A549 (cell line): ENCODE measurements around the gene TYK2. TPM values are rescaled to one million over a fixed set of nuclear protein-coding genes. Genes with fewer than 3 reads are reported as not detected.
"Not testable (repeated sequence)": the region's sequence is repeated elsewhere in the genome, so short reads cannot be mapped to it uniquely, and the experiment has no call there.

ENCODE experiments used
- ATAC-seq, 2 experiments: fragments of 200-7000 bp in 1 of 2; fragments of >200 bp in 1 of 2; cut with Nextera tagmentation in 1 of 2; cut with Tn5 transposase in 1 of 2; 3 replicates each; pipeline versions ENCODE4 v1.8.0 to v1.9.1; 2018 to 2020; ENCODE audit warnings: mild to moderate bottlenecking in 1 of 2, moderate library complexity in 1 of 2
- CTCF ChIA-PET: fragments of 300-600 bp; sonication (Branson Sonifier 250); formaldehyde crosslinking; extraction: SDS; loops from one replicate; lab custom pipeline; 2021; ENCODE audit warnings: antibody characterized with exemption, inconsistent platforms; lab: Yijun Ruan, JAX
- POLR2A ChIA-PET: fragments of 350-600 bp; formaldehyde crosslinking; extraction: SDS; loops from one replicate; lab custom pipeline; 2021; ENCODE audit warnings: antibody characterized with exemption, inconsistent platforms; lab: Yijun Ruan, JAX
- DNase-seq, 2 experiments: peaks; one replicate each; pipeline versions ENCODE4 v3.0.0 to v3.0.0-alpha.2; 2011 to 2016; ENCODE audit warnings: low read depth in 1 of 2, low spot score in 1 of 2
- FAIRE-seq: peaks from 2 replicates; lab custom pipeline; 2011; peaks lifted over from hg19 to GRCh38; lab: Jason Lieb, UNC
- H3K27ac ChIP-seq, 2 experiments: fragments of >200 bp; sonication (Bioruptor Twin); formaldehyde crosslinking; 3 replicates each; pipeline ENCODE4 v1.5.1; 2016 to 2017
- H3K4me1 ChIP-seq: fragments of >200 bp; sonication (Bioruptor Twin); formaldehyde crosslinking; 3 replicates; pipeline ENCODE4 v1.6.1; 2016
- H3K4me2 ChIP-seq: fragments of >200 bp; sonication (Bioruptor Twin); formaldehyde crosslinking; 3 replicates; pipeline ENCODE4 v1.6.1; 2016
- H3K4me3 ChIP-seq: fragments of >200 bp; sonication (Bioruptor Twin); formaldehyde crosslinking; 3 replicates; pipeline ENCODE4 v1.5.1; 2016
- H3K9me3 ChIP-seq: fragments of >200 bp; sonication (Bioruptor Twin); formaldehyde crosslinking; 3 replicates; pipeline ENCODE4 v1.6.1; 2016
- BCL3 ChIP-seq: fragments of >200 bp; sonication (Bioruptor Twin); formaldehyde crosslinking; IDR thresholded peaks from 3 replicates; pipeline ENCODE4 v1.6.1; 2016
- BHLHE40 ChIP-seq: IDR thresholded peaks from 2 replicates; pipeline ENCODE4 v1.6.1; 2012; ENCODE audit warnings: low read depth, low read length, inconsistent platforms
- CBX2 ChIP-seq: fragments of 200-600 bp; sonication (generic); IDR thresholded peaks from 2 replicates; pipeline ENCODE4 v1.6.1; 2016; ENCODE audit warnings: low read depth, mild to moderate bottlenecking, borderline replicate concordance
- CEBPB ChIP-seq, 2 experiments: fragments of >200 bp in 1 of 2; sonication (Bioruptor Twin) in 1 of 2; formaldehyde crosslinking in 1 of 2; IDR thresholded peaks; 2 replicates each; pipeline ENCODE4 v1.6.1; 2012 to 2016
- CHD2 ChIP-seq: fragments of 150-350 bp; IDR thresholded peaks from 2 replicates; pipeline ENCODE4 v1.6.1; 2014; ENCODE audit warnings: low read length; ENCODE audit not compliant: partially characterized antibody
- CHD4 ChIP-seq: fragments of 200-600 bp; sonication (generic); IDR thresholded peaks from 2 replicates; pipeline ENCODE4 v1.6.1; 2016; ENCODE audit warnings: antibody characterized with exemption, mild to moderate bottlenecking, borderline replicate concordance
- CTCF ChIP-seq: fragments of >200 bp; sonication (Bioruptor Twin); formaldehyde crosslinking; IDR thresholded peaks from 3 replicates; pipeline ENCODE4 v1.5.1; 2016
- EHF ChIP-seq: fragments of 250-450 bp; sonication (Bioruptor Pico); IDR thresholded peaks from 2 replicates; pipeline ENCODE4 v1.5.0; 2020; ENCODE audit warnings: mild to moderate bottlenecking
- ELK1 ChIP-seq: fragments of 150-350 bp; IDR thresholded peaks from 2 replicates; pipeline ENCODE4 v1.6.1; 2014; ENCODE audit warnings: low read depth, mild to moderate bottlenecking, low read length
- FOSB ChIP-seq: fragments of 250-450 bp; sonication (Bioruptor Pico); IDR thresholded peaks from 2 replicates; pipeline ENCODE4 v1.5.0; 2020; ENCODE audit warnings: mild to moderate bottlenecking, moderate library complexity
- HDAC2 ChIP-seq: fragments of 200-600 bp; sonication (generic); IDR thresholded peaks from 2 replicates; pipeline ENCODE4 v1.6.1; 2016
- HOXB5 ChIP-seq: fragments of 250-450 bp; sonication (Bioruptor Pico); IDR thresholded peaks from 2 replicates; pipeline ENCODE4 v1.5.0; 2020; ENCODE audit warnings: mild to moderate bottlenecking, moderate library complexity
- JUN ChIP-seq, 2 experiments: fragments of >200 bp; sonication (Bioruptor Twin); formaldehyde crosslinking; IDR thresholded peaks; 2 replicates in 1 of 2; 3 replicates in 1 of 2; pipeline ENCODE4 v1.6.1; 2016 to 2017
- KDM5A ChIP-seq: fragments of 200-600 bp; sonication (generic); IDR thresholded peaks from 2 replicates; pipeline ENCODE4 v1.6.1; 2016; ENCODE audit warnings: antibody characterized with exemption, mild to moderate bottlenecking
- MAX ChIP-seq: IDR thresholded peaks from 2 replicates; pipeline ENCODE4 v1.6.1; 2012
- MAZ ChIP-seq: fragments of 150-350 bp; IDR thresholded peaks from 2 replicates; pipeline ENCODE4 v1.6.1; 2014; ENCODE audit warnings: antibody characterized with exemption, low read depth, low read length, borderline replicate concordance
- NFE2L2 ChIP-seq: fragments of 150-350 bp; conservative IDR thresholded peaks from 2 replicates; pipeline ENCODE4 v1.6.1; 2014; ENCODE audit warnings: low read length
- NR3C1 ChIP-seq: fragments of >200 bp; sonication (Bioruptor Twin); formaldehyde crosslinking; IDR thresholded peaks from 3 replicates; pipeline ENCODE4 v1.6.1; 2017
- PHF8 ChIP-seq: fragments of 200-600 bp; sonication (generic); IDR thresholded peaks from 2 replicates; pipeline ENCODE4 v1.6.1; 2016; ENCODE audit warnings: low read depth, mild to moderate bottlenecking, antibody characterized with exemption, moderate library complexity, borderline replicate concordance
- POLR2A ChIP-seq: IDR thresholded peaks from 2 replicates; pipeline ENCODE4 v1.6.1; 2012; ENCODE audit warnings: mild to moderate bottlenecking, low read length
- POLR2AphosphoS2 ChIP-seq: conservative IDR thresholded peaks from 2 replicates; pipeline ENCODE4 v1.6.1; 2012; ENCODE audit warnings: low read length, improper control_type of control experiment, inconsistent platforms
- RAD21 ChIP-seq, 2 experiments: fragments of >200 bp in 1 of 2; sonication (Bioruptor Twin) in 1 of 2; formaldehyde crosslinking in 1 of 2; IDR thresholded peaks in 1 of 2; conservative IDR thresholded peaks in 1 of 2; 2 replicates in 1 of 2; 3 replicates in 1 of 2; pipeline ENCODE4 v1.6.1; 2012 to 2018; ENCODE audit warnings: inconsistent platforms in 1 of 2
- RARB ChIP-seq: fragments of 250-450 bp; sonication (Bioruptor Pico); IDR thresholded peaks from 2 replicates; pipeline ENCODE4 v1.8.0; 2021; ENCODE audit warnings: mild to moderate bottlenecking, moderate library complexity
- RCOR1 ChIP-seq: fragments of 150-350 bp; IDR thresholded peaks from 2 replicates; pipeline ENCODE4 v1.6.1; 2014; ENCODE audit warnings: antibody characterized with exemption, low read length, low read depth
- RFX5 ChIP-seq: fragments of 450-650 bp; IDR thresholded peaks from 2 replicates; pipeline ENCODE4 v1.7.1; 2014; ENCODE audit warnings: antibody characterized with exemption, mild to moderate bottlenecking, moderate library complexity
- SMC3 ChIP-seq: fragments of >200 bp; sonication (Bioruptor Twin); formaldehyde crosslinking; IDR thresholded peaks from 3 replicates; pipeline ENCODE4 v1.6.1; 2018; ENCODE audit warnings: inconsistent platforms
- ZC3H11A ChIP-seq: fragments of 450-650 bp; IDR thresholded peaks from 2 replicates; pipeline ENCODE4 v1.6.1; 2014; ENCODE audit warnings: antibody characterized with exemption, mild to moderate bottlenecking
- ZNF302 ChIP-seq: fragments of 250-450 bp; sonication (Bioruptor Pico); IDR thresholded peaks from 2 replicates; pipeline ENCODE4 v1.9.0; 2021; ENCODE audit warnings: inconsistent platforms, mild to moderate bottlenecking, moderate library complexity
- WGBS: methylation state at CpG from one replicate; pipeline ENCODE4 v1.1.6; 2017; ENCODE audit errors: missing lambda C conversion rate; 5-methylcytosine and 5-hydroxymethylcytosine counted together
- polyA plus RNA-seq, 4 experiments: library from polyadenylated mRNA; depleted of rRNA in 3 of 4; stranded (reverse); fragments of >200 nt; fragmentation: RNase III in 1 of 4; extraction: RNeasy Plus Mini Kit Qiagen cat#74134 plus additional on column Dnase treatment in 1 of 4; gene quantifications; 2 replicates in 3 of 4; 3 replicates in 1 of 4; pipeline ENCODE4 v1.2.3, GENCODE V29; 2011 to 2017

Gene TYK2
- polyA plus RNA-seq, 2 of the 4 experiments (the other 2 are of a cell fraction) = 17.0 to 57.1 TPM

- Histone ChIP-seq H3K4me3 (no peak overlapping the region), H3K4me2 (no peak overlapping the region), H3K4me1 (no peaks in the 10 kb centered on the region), H3K9me3 (peaks cover 12% of the 10 kb centered on the region), H3K27ac (no peak overlapping the region)
- FAIRE-seq = no peak
- DNase-seq = no peak
- CTCF ChIA-PET = interaction anchor here (0.6 kb wide), 1 partner anchor 103 kb away, joined by 4 read pairs; no protein-coding TSS in a partner anchor
- POLR2A ChIA-PET = no interaction called here
- TF ChIP-seq SMC3 = no peak
- TF ChIP-seq FOSB (CRISPR knock-in tag) = no peak
- TF ChIP-seq NR3C1 = no peak
- TF ChIP-seq CEBPB (IDR thresholded peaks at IDR 0.05) = no peak
- TF ChIP-seq KDM5A = no peak
- TF ChIP-seq EHF (CRISPR knock-in tag) = no peak
- no peak for TF ChIP-seq CTCF
- TF ChIP-seq RCOR1 = no peak
- TF ChIP-seq RFX5 = no peak
- no peak for TF ChIP-seq MAZ
- no peak for TF ChIP-seq BHLHE40
- no peak for TF ChIP-seq NFE2L2
- TF ChIP-seq MAX = no peak
- TF ChIP-seq HDAC2 = no peak
- TF ChIP-seq ZNF302 = no peak
- TF ChIP-seq BCL3 = no peak
- TF ChIP-seq CHD2 = no peak
- TF ChIP-seq CBX2 = no peak
- 90% methylated on average over 7 of the region's 15 CpGs for WGBS
- no peak for ATAC-seq
These were observed 12.1 kb downstream of the TYK2 start for GRCh38 chr19:10368101-10368803.

DNA sequence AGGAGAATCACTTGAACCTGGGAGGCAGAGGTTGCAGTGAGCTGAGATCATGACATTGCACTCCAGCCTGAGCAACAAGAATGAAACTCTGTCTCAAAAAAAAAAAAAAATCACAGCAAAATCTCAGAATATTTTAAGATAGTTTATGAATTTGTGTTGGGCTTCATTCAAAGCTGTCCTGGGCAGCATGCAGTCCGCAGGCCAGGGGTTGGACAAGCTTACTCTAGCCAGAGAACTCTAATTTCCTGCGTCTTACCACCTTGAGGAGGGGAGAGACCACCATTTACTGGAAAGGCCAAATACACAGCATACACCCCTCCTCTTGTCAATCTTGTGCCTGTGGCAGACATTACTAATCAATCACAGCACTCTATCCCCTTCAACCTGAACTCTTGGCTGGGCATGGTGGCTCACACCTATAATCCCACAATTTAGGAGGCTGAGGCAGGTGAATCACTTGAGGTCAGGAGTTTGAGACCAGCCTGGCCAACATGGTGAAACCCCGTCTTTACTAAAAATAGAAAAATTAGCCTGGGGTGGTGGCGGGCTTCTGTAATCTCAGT, 13.3 kb downstream of the TYK2 start:
- H3K4me1 ChIP-seq, H3K4me3 ChIP-seq, ATAC-seq, FAIRE-seq, POLR2A ChIA-PET, DNase-seq, H3K27ac ChIP-seq, H3K4me2 ChIP-seq: not testable (repeated sequence)
- WGBS = 93% methylated on average over 4 of the region's 4 CpGs
- H3K9me3 ChIP-seq = peaks cover 12% of the 10 kb centered on the region
- CTCF ChIA-PET = interaction anchor here (1.1 kb wide), 1 partner anchor 36 kb away, joined by 3 read pairs; the partner anchor contains the start of gene CDC37

- ATAC-seq = no peak
- no peak for FAIRE-seq
- no peak for DNase-seq
- no peak overlapping the region for H3K27ac ChIP-seq
- ChIA-PET CTCF (interaction anchor here (0.6 kb wide), 1 partner anchor 30 kb away, joined by 3 read pairs; no protein-coding TSS in a partner anchor), POLR2A (no interaction called here)
- no peaks in the 10 kb centered on the region for H3K4me1 ChIP-seq
- no peak overlapping the region for H3K4me3 ChIP-seq
- TF ChIP-seq PHF8 = no peak
- no peak for TF ChIP-seq MAZ
- no peak for TF ChIP-seq RAD21 (conservative IDR thresholded peaks at IDR 0.05 in 1 of 2, IDR thresholded peaks at IDR 0.05 in 1 of 2)
- TF ChIP-seq POLR2AphosphoS2 = no peak
- no peak for TF ChIP-seq NFE2L2
- no peak for TF ChIP-seq ELK1
- no peak for TF ChIP-seq BCL3
- TF ChIP-seq POLR2A = no peak
- TF ChIP-seq JUN (IDR thresholded peaks at IDR 0.05) = no peak
- TF ChIP-seq CHD4 = no peak
- TF ChIP-seq HOXB5 (CRISPR knock-in tag) = no peak
- TF ChIP-seq RARB (CRISPR knock-in tag) = no peak
- TF ChIP-seq KDM5A = no peak
- no peak for TF ChIP-seq ZC3H11A
- TF ChIP-seq, all 56 proteins: peak for 0
- Histone ChIP-seq H3K4me2 (no peak overlapping the region), H3K9me3 (peaks cover 12% of the 10 kb centered on the region)
- WGBS = 99% methylated on average over 14 of the region's 23 CpGs
These were observed 14.9 kb downstream of the TYK2 start for GRCh38 chr19:10365518-10365917.
